NCI-H1417 (cell line): ENCODE results near the gene TANK.
A peak's percentile ranks its signal among the peaks of the same experiment; 100 is the strongest.
"Not testable (repeated sequence)": the region's sequence is repeated elsewhere in the genome, so short reads cannot be mapped to it uniquely, and the experiment has no call there.

Experiments
- DNase-seq, 3 experiments: peaks; one replicate each; lab custom pipeline; 2025; lab: John Stamatoyannopoulos, UW

TANK gene

DNA sequence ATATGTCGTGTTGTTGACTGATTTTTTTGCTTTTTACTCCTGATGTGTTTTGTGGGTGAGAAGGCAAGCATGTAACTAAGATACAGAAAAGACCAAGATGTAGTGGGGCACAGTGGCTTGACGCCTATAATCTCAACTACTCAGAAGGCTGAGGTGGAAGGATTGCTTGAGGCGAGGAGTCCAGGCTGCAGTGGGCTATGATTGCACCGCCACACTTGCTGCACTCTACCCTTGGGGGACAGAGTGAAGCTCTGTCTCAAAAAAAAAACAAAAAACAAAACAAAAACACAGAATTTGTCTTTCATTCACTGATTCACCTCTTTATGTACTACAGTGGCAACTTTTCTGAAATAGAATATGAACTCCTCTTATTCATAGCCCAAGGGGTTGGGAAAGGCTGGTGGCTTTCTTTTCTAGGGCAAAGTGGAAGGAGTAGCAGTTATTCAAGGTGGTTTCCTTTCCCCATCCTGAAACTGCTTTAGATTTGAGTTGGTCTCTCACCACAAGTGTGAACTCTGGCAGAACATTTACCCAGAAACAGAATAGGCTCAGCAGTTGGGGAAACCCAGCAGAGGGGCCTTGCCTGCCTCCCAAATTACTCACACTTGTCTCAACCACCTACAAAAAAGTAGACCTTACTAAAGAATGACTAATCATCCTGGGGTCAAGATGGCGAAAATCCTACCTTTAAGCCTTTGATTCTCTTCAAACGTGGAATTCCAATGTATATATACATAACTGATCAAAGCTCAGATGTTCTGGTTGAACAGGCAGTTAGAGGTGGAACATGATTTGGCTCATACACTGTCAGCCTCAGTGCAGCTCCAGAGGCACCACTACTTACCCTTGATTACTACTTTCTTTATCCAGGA is 6.5 kb downstream of the TANK start:
- no peak for DNase-seq

DNA sequence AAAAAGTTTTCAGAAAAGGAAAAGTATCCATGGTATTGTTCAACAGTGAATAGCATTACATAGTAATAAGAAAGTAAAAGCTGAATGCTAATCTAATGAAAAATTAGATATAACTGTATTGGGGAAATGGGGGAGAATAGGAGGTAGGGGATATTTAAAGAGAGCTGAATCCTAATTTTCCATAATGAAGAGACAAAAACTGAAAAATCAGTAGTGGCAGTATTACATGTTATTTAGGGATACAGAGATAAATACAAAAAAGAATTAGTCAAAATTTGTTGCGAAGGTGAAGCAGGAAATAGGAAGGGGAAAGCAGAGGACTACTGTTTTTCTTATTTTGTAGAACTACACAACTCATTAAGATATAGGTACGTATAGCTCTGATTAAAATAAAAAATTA is 9.1 kb downstream of the TANK start:
- DNase-seq = no peak

DNA sequence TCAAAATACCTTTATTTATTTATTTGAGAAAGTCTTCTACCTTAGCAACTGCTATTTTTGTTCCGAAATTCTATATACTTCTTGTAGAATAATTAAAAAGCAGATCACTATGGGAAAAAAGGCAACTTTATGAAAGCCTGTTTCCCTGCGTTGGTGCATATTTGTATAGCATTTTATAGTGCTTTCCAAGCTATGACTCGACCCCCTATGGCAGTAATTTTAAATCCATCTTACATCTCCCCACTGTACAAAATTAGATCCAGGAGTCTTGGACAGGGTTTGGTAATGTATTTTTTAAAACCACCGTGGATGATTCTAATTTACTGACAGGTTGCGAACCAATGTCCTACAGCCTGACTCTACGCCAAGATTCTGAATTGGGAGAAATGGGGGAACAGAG is 10.1 kb downstream of the TANK start:
- DNase-seq = no peak

DNA sequence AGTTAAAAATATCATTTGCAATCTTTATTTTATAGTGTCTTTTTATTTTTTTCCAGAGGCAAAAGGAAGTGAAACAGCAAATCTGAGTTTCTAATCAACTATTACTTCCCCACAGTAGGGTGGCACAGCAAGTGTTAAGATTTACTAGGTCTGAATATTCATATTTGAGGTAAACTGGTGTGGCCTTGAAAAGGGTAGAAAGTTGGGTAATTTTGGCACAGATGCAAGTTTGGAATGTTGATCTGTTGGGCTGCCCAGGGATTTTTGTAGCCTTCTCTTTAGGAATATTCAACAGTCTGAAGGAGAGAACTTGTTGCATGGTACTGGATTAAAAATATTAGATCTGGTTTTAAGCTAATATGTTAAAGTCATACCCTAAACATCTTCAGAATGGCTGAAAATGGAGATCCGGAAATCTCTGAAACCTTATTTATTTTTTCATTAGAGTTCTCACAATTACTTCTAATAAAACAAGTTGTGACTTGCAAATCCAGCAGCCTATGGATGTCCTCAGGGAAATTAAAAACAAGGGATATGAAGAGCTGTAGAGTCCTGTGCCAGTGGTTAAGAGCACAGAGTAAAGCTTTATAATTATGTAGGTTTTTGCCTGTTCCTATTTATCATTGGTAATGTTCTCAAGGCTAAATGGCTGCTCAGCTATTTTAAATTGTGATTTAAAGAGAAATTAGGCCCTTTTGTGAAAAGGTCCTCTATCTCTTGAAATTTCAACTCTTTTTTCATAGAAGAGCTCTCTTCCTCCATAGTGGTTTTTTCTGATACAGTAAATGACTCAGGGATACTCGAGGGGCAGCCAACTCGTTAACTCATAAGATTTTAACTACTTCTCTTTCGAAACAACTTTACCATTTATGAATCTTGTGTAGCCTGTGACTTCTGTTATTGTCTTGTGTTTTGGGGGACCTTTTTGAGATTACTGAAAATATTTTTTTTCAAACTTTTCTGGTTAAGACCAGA is 11.0 kb downstream of the TANK start:
- DNase-seq = peak in 2 of 3 experiments; percentile 0 to 6

DNA sequence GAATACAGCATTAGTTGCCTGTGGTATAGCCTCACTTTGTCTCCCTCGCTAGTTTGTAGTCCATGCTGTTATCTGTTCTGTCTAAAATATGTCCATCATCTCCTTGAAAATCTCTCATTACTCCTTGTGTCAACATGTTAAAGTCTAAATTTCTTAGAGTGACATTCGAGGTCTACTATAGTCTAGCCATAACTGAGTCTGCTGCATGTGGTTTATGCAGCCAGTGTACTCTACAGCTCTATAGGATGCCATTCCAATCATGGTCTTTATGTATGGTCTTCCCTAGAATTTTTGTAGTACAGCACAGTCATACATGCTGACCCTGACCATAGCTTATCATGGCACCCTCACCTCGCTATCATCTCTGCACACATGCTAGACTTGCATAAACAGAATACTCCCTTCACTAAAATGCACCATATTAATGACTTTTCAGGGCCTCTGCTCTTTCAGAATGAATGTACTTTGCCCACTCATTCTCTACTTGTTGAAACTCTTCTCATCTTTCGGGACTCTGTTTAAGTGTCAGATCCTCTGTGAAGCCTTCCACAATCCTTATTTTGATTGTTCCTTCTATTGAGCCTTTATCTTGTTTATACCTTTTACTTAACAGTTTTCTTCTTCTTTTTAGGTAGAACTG is 12.8 kb downstream of the TANK start:
- no peak for DNase-seq

DNA sequence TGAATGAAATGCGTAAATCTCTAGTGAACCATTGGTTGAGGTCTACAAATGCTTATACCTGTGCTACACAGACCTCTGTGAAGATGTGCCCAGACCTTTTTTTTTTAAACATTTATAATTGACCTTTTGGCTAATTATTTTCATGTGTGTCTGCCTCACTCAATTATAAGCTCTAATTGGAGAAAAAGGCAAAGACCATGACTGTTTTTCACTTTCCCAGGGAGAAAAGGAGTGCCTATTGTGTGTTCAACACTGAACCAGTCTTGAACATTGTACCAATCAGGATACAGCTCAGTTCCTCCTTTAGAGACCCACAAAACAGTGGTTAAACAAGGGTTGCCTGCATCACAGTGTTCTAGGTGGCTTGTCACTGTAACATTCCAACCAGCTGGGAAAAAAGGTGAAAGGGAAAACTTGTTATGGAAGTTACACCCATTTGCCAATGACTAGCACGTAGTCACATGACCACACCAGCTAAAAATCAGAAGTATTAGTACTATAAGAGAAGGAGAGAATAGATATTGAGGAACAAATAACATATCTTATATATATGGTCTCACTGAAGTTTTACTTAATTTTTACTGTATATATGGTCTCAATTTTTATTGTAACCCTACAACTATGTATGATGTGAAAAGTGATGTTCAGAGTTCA is 13.4 kb downstream of the TANK start:
- no peak for DNase-seq

DNA sequence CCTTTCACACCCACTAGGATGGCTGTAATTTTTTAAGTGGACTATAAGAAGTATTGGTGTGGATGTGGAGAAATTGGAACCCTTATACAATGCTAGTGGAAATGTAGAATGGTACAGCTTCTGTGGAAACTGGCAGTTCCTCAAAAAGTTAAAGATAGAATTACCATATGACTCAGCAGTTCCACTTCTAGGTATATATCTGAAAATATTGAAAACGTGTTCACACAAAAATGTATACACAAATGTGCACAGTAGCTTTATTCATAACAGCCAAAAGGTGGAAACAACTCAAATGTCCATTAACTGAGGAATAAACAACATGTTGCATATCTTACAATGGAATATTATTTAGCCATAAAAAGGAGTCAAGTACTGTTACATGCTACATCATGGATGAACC is 17.7 kb downstream of the TANK start:
- DNase-seq = no peak

DNA sequence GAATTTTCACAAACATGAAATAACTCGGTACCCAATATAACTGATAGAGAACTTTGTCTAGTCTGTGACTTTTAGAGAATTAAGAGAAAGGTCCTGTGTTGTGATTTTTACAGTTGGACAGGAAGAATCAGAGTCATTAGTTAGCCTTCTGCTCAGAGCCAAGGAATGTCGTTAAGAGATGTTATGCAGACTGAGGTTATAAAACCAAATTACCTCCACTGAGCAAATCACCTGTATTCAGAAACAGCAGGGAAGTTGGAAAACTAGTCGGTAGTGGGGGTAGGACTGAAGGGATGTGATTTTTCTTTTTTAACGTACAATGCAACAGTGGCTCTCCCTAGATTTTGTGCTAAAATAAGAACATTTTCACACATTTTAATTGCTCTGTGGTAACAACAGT is 18.5 kb downstream of the TANK start:
- no peak for DNase-seq

DNA sequence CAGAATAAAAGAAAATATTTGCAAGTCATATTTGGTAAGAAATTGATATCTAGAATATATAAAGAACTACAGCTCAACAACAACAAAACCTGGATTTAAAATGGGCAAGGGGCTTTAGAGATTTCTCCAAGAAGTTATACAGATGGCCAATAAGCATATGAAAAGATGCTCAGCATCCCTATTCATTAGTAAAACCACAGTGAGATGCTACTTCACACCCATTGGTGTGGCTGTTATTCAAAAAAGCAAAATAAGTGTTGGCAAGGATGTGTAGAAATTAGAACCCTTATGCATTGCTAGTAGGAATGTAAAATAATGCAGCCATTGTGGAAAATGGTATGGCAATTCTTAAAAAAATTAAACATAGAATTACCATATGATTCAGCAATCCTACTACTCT is 29.8 kb downstream of the TANK start:
- no peak for DNase-seq

DNA sequence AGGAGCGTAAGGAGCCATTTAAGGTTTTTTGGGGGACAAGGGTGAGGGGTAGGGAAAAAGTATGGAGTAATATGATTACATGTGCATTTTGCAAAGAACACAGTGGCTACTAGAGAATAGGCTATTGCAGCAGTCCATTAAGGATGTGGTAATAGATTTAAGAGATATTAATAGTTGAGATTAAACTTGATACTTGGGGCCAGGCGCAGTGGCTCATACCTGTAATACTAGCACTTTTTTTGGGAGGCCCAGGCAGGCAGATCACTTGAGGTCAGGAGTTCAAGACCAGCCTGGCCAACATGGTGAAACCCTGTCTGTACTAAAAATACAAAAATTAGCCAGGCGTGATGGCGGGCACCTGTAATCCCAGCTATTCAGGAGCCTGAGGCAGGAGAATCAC is 35.4 kb downstream of the TANK start:
- DNase-seq = not testable (repeated sequence)

DNA sequence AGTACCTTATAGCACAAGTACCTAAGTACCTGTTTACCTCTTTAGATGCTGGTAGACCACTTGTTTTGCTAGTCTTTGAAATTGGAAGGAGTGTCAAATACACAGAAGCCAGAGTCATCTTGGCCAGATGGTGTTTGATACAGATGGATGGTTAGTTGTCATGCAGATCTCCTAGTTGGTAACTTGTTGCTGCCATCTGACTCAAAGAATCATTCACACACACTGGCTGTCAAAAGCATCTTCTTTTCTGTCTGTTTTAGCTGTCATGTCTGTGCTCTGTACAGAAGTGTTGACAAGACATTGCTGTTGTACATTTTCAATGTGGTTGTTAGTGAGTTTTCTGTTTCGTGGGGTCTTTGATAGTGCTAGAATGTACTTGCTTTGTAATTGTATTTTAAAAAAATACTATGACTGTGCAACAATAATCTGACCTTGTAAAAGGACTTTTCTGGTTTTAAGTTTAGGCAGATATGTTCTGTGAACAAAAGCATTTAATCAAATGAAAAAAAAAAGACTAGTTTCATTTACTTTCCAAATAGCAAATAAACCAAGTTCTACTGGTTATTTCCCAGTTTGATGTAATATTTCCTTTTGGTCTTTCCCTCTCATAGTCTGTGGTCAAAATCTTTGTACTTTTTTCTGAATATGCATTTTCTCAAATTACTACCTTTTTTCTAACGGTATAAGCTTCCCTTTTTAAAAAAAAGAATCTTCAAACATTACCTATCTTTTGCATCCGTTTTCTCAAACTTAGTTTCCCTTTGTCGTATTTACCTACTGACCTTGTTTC is 39.9 kb downstream of the TANK start:
- no peak for DNase-seq

DNA sequence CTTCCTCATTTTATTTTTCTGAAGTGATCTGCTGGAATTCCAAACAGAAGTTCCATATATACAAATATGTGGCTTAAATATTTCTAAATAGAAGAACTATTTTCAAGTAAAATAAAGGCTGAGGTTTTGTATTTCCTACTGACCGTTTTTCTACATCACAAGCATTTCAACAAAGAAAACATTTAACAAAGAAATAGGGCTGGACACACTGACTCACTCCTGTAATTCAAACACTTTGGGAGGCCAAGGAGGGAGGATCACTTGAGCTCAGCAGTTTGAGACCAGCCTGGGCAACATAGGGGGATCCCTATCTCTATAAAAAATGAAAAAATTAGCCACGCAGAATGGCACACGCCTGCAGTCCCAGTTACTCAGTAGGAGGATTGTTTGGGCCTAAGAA is 44.6 kb downstream of the TANK start:
- DNase-seq = no peak

DNA sequence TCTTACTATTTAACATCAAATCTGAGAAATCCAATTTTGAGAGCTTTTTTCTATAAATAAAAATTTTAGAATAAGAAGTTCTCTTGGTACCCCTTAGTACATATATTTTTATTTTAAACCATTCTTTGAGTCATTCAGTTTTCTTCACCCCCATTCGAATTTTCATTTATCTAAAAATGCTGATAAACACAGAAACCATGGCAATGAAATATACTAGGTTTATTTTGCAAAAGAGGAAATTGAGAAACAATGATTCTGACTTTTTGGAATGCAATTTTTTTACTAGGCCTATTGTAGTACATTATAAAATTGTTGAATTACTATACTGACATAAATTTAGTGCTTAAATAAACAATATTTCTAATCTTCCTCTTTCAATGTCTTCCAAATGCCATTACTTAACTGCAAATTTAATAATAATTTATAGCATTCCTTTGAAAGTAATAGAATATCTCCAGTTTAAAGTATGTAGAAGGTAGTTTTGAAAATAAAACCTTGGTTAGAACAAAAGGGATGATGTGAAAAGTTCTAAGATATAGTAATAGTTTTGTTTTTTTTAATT is 46.3 kb downstream of the TANK start:
- DNase-seq = no peak

DNA sequence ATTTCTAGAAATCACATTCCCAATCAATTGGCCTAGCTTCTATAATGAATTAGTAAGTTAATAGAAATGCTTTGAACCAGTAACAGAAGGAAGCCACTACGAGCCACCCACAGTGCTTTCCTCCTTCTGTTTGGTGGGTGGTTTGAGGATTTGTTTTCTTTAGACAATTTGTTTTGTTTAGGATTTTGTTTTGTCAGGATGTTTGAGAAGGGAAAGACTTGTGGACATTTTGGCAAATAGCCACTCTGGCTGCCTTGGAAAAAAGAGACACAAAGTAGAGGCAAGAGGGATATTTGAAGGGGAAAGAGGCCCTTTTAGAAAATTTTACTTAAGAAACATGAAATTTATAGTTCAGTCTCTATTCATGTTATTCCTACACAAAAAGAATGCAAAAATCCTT is 47.7 kb downstream of the TANK start:
- no peak for DNase-seq

DNA sequence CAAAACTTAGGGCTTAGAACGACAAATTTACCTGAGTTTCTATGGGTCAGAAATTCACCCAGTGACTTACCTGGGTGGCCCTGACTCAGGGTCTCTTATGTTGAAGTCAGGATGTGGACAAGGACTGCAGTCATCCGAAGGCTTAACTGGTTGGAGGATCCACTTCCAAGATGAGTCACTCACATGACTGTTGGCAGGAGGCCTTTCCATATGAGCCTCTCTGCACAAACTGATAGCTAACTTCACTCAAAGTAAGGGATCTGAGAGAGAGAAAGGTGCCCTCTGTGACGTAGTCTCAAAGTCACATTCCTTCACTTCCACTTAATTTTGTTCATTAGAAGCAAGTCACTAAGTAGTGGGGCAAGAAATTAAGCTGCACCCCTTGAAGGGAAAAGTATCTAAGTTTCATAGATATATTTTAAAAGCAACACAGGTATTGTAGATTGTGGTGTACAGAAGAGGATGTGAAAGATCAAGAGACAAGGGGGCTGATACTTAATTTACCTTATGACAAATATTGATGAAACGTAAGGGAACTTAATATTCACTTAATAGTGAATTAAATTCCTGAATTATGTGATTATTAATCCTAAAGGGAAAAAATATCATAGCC is 48.4 kb downstream of the TANK start:
- no peak for DNase-seq

DNA sequence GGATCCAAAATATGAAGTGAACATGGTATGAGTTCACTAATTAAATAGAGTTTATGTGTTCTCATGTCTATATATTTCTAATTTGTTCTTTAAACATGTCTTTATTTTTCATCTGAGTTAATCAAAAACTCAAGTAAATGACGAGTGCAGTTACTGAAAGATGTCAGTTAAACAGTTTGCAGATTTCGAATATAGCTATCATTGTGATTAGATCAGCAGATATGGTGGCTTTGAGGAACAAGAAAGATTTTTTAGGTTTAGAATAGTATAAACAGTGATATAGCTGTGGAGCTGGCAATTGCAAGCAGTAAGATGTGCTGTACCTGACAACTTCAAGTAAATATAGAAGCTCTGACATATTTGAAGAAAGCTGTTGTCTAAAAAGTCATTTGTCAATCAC is 49.7 kb downstream of the TANK start:
- no peak for DNase-seq

DNA sequence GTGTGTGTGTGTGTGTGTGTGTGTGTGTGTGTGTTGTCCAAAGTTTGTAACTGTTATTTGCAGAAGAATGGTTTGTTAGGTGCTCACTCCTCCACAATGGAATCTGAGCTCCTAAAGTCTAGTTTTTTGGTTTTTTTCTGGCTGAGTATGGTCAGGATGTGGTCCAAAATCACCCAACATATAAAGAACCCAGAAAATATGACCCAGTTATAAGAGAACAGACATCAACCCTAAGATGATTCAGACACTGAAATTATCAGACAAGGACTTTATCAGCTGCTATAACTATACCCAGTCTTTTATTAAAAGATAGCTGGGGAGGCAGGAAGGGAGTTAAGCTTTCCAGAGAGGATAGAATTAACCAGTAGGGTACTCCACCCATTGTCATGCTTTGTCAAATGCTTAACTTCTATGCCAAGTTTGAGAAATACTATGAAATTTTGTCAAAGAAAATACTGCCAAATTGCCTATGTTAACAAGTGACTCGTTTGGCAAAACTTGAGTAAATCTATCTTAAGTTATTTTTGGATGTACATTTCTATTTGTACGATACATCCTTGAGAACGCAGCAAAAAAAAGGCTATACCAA is 57.5 kb downstream of the TANK start:
- no peak for DNase-seq

DNA sequence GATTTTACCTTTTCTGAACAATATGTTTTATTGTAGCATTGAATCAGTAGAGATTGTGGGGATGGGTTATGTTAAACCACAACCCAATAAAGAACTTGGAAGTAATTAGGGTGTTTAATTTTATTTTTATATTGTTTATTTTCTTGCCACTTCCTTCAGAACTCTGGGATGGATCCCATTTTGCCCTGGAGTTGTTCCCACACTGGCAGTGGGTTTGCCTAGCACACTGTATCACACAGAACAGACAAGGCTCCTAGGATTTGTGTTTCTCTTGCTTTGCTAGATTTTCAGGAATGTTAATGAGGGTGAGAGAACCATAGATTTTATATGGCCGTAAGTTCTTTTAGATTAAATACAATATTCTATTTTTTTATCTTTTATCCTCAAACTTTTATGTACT is 59.0 kb downstream of the TANK start:
- no peak for DNase-seq

DNA sequence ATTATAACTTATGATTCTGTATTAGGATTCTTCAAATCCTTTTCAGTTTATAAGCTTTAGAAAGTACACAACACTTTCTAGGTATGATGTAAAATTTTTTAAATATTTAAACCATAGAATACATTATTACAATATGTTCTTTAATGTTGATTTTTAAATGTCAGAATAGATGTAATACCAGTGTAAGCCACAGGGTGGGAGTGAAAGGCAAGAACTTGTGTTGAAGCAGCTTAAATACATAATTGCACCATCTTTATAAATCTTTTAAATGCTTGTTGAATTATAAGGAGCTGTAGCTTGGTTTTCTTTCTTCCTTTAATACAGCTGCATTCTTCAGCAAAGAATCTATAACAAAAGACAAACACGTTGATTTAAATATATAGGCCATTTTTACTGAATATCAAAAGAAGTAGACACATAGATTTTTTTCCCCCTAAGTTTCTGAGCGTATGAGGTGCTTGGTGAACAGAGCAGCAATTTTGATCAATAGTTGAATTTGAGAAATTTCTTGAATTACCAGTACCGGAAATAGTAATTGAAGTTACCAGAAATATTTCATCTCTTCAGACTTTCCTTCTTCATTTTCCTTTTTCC is 63.0 kb downstream of the TANK start:
- peak in 2 of 3 experiments; percentile 36 to 39 for DNase-seq
